H1 (cell line): ENCODE results near the gene TMEM236. TPM values are rescaled to one million over a fixed set of nuclear protein-coding genes. Genes with fewer than 3 reads are reported as not detected.

ENCODE experiments used
- CTCF ChIA-PET: fragments of 300-600 bp; sonication (Branson Sonifier 250); formaldehyde crosslinking; loops from one replicate; lab custom pipeline; 2021; ENCODE audit not compliant: partially characterized antibody; lab: Charles Lee
- POLR2A ChIA-PET: fragments of 300-600 bp; sonication (Branson Sonifier 250); formaldehyde crosslinking; loops from one replicate; lab custom pipeline; 2021; ENCODE audit warnings: inconsistent platforms; ENCODE audit not compliant: partially characterized antibody; lab: Charles Lee
- DNase-seq, 2 experiments: peaks; one replicate each; pipeline versions ENCODE4 v3.0.0 to v3.0.0-alpha.2; 2010 to 2022; ENCODE audit warnings: low spot score in 2 of 2, low read depth in 1 of 2, mixed read lengths in 1 of 2
- FAIRE-seq: peaks from 2 replicates; lab custom pipeline; 2011; peaks lifted over from hg19 to GRCh38; lab: Jason Lieb, UNC
- H2AFZ ChIP-seq: 2 replicates; pipeline ENCODE4 v1.8.1; 2012; ENCODE audit warnings: low read length, inconsistent platforms
- H2AK5ac ChIP-seq: 2 replicates; pipeline ENCODE4 v1.6.1; 2013; ENCODE audit warnings: low read depth, low read length
- H2BK120ac ChIP-seq: replicated peaks from 2 replicates; pipeline ENCODE3; 2013; ENCODE audit warnings: low read depth, low read length, inconsistent platforms
- H2BK12ac ChIP-seq: 2 replicates; pipeline ENCODE4 v1.6.1; 2013; ENCODE audit warnings: low read depth, low read length
- H2BK15ac ChIP-seq: 2 replicates; pipeline ENCODE4 v1.6.1; 2013; ENCODE audit warnings: low read length
- H2BK20ac ChIP-seq: 2 replicates; pipeline ENCODE4 v1.6.1; 2013; ENCODE audit warnings: low read length
- H2BK5ac ChIP-seq: 2 replicates; pipeline ENCODE4 v1.6.1; 2013; ENCODE audit warnings: low read depth, low read length
- H3K14ac ChIP-seq: 2 replicates; pipeline ENCODE4 v1.6.1; 2013; ENCODE audit warnings: inconsistent platforms; ENCODE audit not compliant: insufficient read length
- H3K18ac ChIP-seq: 2 replicates; pipeline ENCODE4 v1.6.1; 2013; ENCODE audit warnings: low read length; ENCODE audit errors: extremely low read depth
- H3K23ac ChIP-seq: 2 replicates; pipeline ENCODE4 v1.6.1; 2013; ENCODE audit warnings: inconsistent platforms; ENCODE audit not compliant: insufficient read length
- H3K23me2 ChIP-seq: 2 replicates; pipeline ENCODE4 v1.6.1; 2013; ENCODE audit warnings: low read depth, low read length
- H3K27ac ChIP-seq: 2 replicates; pipeline ENCODE4 v1.6.1; 2011; ENCODE audit warnings: low read depth, low read length, inconsistent platforms
- H3K27me3 ChIP-seq, 4 experiments: replicated peaks in 1 of 4; 1 replicate in 1 of 4; 2 replicates in 3 of 4; pipeline versions ENCODE4 v1.6.1 to v1.8.1; 2011 to 2013; ENCODE audit warnings: low read length in 3 of 4, mild to moderate bottlenecking in 3 of 4, inconsistent platforms in 2 of 4, mixed read lengths in 2 of 4, moderate library complexity in 1 of 4; ENCODE audit not compliant: control insufficient read depth in 3 of 4, insufficient read depth in 3 of 4; ENCODE audit errors: extremely low read depth in 1 of 4
- H3K36me3 ChIP-seq, 4 experiments: 2 replicates each; pipeline versions ENCODE4 v1.6.1 to v1.8.1; 2011 to 2013; ENCODE audit warnings: mild to moderate bottlenecking in 4 of 4, low read length in 3 of 4, moderate library complexity in 2 of 4, control low read depth in 1 of 4, inconsistent platforms in 1 of 4; ENCODE audit not compliant: insufficient read depth in 4 of 4, control insufficient read depth in 2 of 4
- H3K4ac ChIP-seq: replicated peaks from 2 replicates; pipeline ENCODE3; 2013; ENCODE audit warnings: low read length, low read depth, mixed read lengths, inconsistent platforms; ENCODE audit not compliant: insufficient read length
- H3K4me1 ChIP-seq, 4 experiments: replicated peaks in 1 of 4; 1 replicate in 1 of 4; 2 replicates in 3 of 4; pipeline versions ENCODE4 v1.6.1 to v1.8.1; 2011 to 2013; ENCODE audit warnings: low read length in 3 of 4, inconsistent platforms in 2 of 4, mixed read lengths in 1 of 4; ENCODE audit not compliant: insufficient read depth in 4 of 4, control insufficient read depth in 3 of 4
- H3K4me2 ChIP-seq, 2 experiments: 2 replicates each; pipeline versions ENCODE4 v1.6.1 to v1.8.1; 2011 to 2013; ENCODE audit warnings: low read depth in 2 of 2, low read length in 2 of 2, control low read depth in 1 of 2, inconsistent platforms in 1 of 2, mild to moderate bottlenecking in 1 of 2; ENCODE audit not compliant: insufficient read depth in 1 of 2
- H3K4me3 ChIP-seq, 4 experiments: fragments of 200-600, 300-600 bp in 1 of 4; sonication (generic), shearing (Covaris generic), sonication (Bioruptor Twin) in 1 of 4; 2 replicates each; pipeline versions ENCODE4 v1.5.1 to v1.8.1; 2011 to 2016; ENCODE audit warnings: low read length in 4 of 4, low read depth in 3 of 4, control low read depth in 2 of 4, inconsistent platforms in 2 of 4, mild to moderate bottlenecking in 2 of 4, mixed read lengths in 1 of 4, moderate library complexity in 1 of 4; ENCODE audit not compliant: insufficient read depth in 2 of 4; ENCODE audit errors: extremely low read depth in 1 of 4
- H3K56ac ChIP-seq: replicated peaks from 2 replicates; pipeline ENCODE3; 2013; ENCODE audit warnings: low read depth, mild to moderate bottlenecking, mixed read lengths, low read length, inconsistent platforms; ENCODE audit not compliant: insufficient read length
- H3K79me1 ChIP-seq: 2 replicates; pipeline ENCODE4 v1.6.1; 2013; ENCODE audit warnings: low read depth, low read length, control low read depth
- H3K79me2 ChIP-seq, 2 experiments: 2 replicates each; pipeline versions ENCODE4 v1.6.1 to v1.8.1; 2012 to 2013; ENCODE audit warnings: low read length in 2 of 2, mild to moderate bottlenecking in 2 of 2, inconsistent platforms in 1 of 2; ENCODE audit not compliant: insufficient read depth in 2 of 2, control insufficient read depth in 1 of 2
- H3K9ac ChIP-seq, 4 experiments: replicated peaks in 1 of 4; 1 replicate in 1 of 4; 2 replicates in 3 of 4; pipeline versions ENCODE4 v1.6.1 to v1.8.1; 2011 to 2013; ENCODE audit warnings: low read depth in 3 of 4, low read length in 3 of 4, control low read depth in 2 of 4, mild to moderate bottlenecking in 2 of 4, moderate library complexity in 2 of 4, inconsistent platforms in 1 of 4; ENCODE audit errors: extremely low read depth in 1 of 4
- H3K9me3 ChIP-seq, 2 experiments: 2 replicates each; pipeline versions ENCODE4 v1.6.1 to v1.8.1; 2012 to 2013; ENCODE audit warnings: mild to moderate bottlenecking in 2 of 2, moderate library complexity in 2 of 2, control low read depth in 1 of 2, inconsistent platforms in 1 of 2, low read depth in 1 of 2, low read length in 1 of 2, mixed read lengths in 1 of 2; ENCODE audit not compliant: insufficient read depth in 2 of 2
- H4K20me1 ChIP-seq, 2 experiments: replicated peaks in 1 of 2; 2 replicates each; pipeline versions ENCODE3 to v1.8.1; 2011 to 2013; ENCODE audit warnings: inconsistent platforms in 2 of 2, low read length in 2 of 2, mild to moderate bottlenecking in 1 of 2; ENCODE audit not compliant: insufficient read depth in 2 of 2, control insufficient read depth in 1 of 2
- H4K5ac ChIP-seq: 2 replicates; pipeline ENCODE4 v1.6.1; 2013; ENCODE audit warnings: low read length, low read depth, mixed read lengths, inconsistent platforms; ENCODE audit not compliant: insufficient read length
- H4K8ac ChIP-seq: 2 replicates; pipeline ENCODE4 v1.8.0; 2013; ENCODE audit warnings: mild to moderate bottlenecking, moderate library complexity, low read length, inconsistent platforms; ENCODE audit not compliant: insufficient read depth; ENCODE audit errors: extremely low read depth
- H4K91ac ChIP-seq: replicated peaks from 2 replicates; pipeline ENCODE3; 2013; ENCODE audit warnings: low read length, mixed read lengths, inconsistent platforms; ENCODE audit not compliant: insufficient read length
- CHD2 ChIP-seq: IDR thresholded peaks from 2 replicates; pipeline ENCODE4 v1.6.1; 2012; ENCODE audit warnings: low read length, improper control_type of control experiment
- CREB1 ChIP-seq: IDR thresholded peaks from 2 replicates; pipeline ENCODE4 v1.6.1; 2012; ENCODE audit warnings: inconsistent platforms
- KDM1A ChIP-seq: fragments of 200-600, 300-600 bp; sonication (generic); IDR thresholded peaks from 2 replicates; pipeline ENCODE4 v1.7.1; 2016; ENCODE audit warnings: mild to moderate bottlenecking, low read length, borderline replicate concordance
- MAFK ChIP-seq: IDR thresholded peaks from 2 replicates; pipeline ENCODE4 v1.6.1; 2012; ENCODE audit warnings: low read depth, mild to moderate bottlenecking, improper control_type of control experiment, low read length
- NRF1 ChIP-seq: IDR thresholded peaks from 2 replicates; pipeline ENCODE4 v1.6.1; 2011; ENCODE audit warnings: mild to moderate bottlenecking, low read depth, low read length, improper control_type of control experiment
- POLR2AphosphoS5 ChIP-seq: IDR thresholded peaks from 2 replicates; pipeline ENCODE4 v1.6.1; 2011; ENCODE audit warnings: low read depth, low read length
- RAD21 ChIP-seq, 2 experiments: IDR thresholded peaks in 1 of 2; conservative IDR thresholded peaks in 1 of 2; 2 replicates each; pipeline ENCODE4 v1.6.1; 2011; ENCODE audit warnings: low read depth in 2 of 2, low read length in 2 of 2, improper control_type of control experiment in 1 of 2, inconsistent platforms in 1 of 2, mild to moderate bottlenecking in 1 of 2, moderate library complexity in 1 of 2
- RFX5 ChIP-seq: IDR thresholded peaks from 2 replicates; pipeline ENCODE4 v1.6.1; 2011; ENCODE audit warnings: low read depth, low read length, improper control_type of control experiment, borderline replicate concordance
- SIN3A ChIP-seq, 2 experiments: IDR thresholded peaks in 1 of 2; conservative IDR thresholded peaks in 1 of 2; 2 replicates each; pipeline ENCODE4 v1.6.1; 2011 to 2012; ENCODE audit warnings: low read length in 2 of 2, improper control_type of control experiment in 1 of 2, low read depth in 1 of 2, mild to moderate bottlenecking in 1 of 2
- SP1 ChIP-seq: IDR thresholded peaks from 2 replicates; pipeline ENCODE4 v1.6.1; 2011; ENCODE audit warnings: low read depth, low read length
- SP4 ChIP-seq: IDR thresholded peaks from 2 replicates; pipeline ENCODE4 v1.6.1; 2012; ENCODE audit warnings: low read length, inconsistent platforms
- TAF1 ChIP-seq: IDR thresholded peaks from 2 replicates; pipeline ENCODE4 v1.6.1; 2011; ENCODE audit warnings: mild to moderate bottlenecking, low read depth, low read length
- YY1 ChIP-seq: IDR thresholded peaks from 2 replicates; pipeline ENCODE4 v1.6.1; 2011; ENCODE audit warnings: low read depth, mild to moderate bottlenecking, low read length
- WGBS, 2 experiments: shearing (Covaris generic) in 1 of 2; methylation state at CpG; one replicate each; pipeline versions ENCODE4 v1.1.6 to v1.1.7; 2013 to 2015; ENCODE audit warnings: low lambda C conversion rate in 2 of 2, mixed read lengths in 2 of 2, inconsistent platforms in 1 of 2, low coverage in 1 of 2, missing lambda C conversion rate in 1 of 2; ENCODE audit not compliant: insufficient replicate concordance in 2 of 2, insufficient coverage in 1 of 2, insufficient read length in 1 of 2; ENCODE audit errors: extremely low coverage in 1 of 2, missing lambda C conversion rate in 1 of 2; 5-methylcytosine and 5-hydroxymethylcytosine counted together
- polyA plus RNA-seq, 7 experiments: library from polyadenylated mRNA; depleted of rRNA in 3 of 7; stranded (reverse) in 5 of 7; unstranded in 2 of 7; fragments of >200 nt in 5 of 7; fragments of 200-250 nt in 2 of 7; gene quantifications; 1 replicate in 5 of 7; 2 replicates in 1 of 7; 4 replicates in 1 of 7; pipeline versions ENCODE4 v1.2.1 to v1.2.3, GENCODE V29; 2011 to 2013; ENCODE audit warnings: missing spikeins in 2 of 7, mixed read lengths in 2 of 7
- total RNA-seq: library from RNA; stranded (reverse); fragmentation: NEBNext Ultra II Directional; extraction: Animal tissue kit (Norgen Biotek cat#: 25700); gene quantifications from 2 replicates; pipeline ENCODE4 v1.2.1, GENCODE V29; 2021

The TMEM236 gene
- total and polyA plus RNA-seq, 2 of the 8 experiments (the other 6 are each of a cell fraction or from before 2014, with no cell fraction given) = 0.02 to 0.07 TPM

- Histone ChIP-seq H3K18ac (no peak overlapping the region), H4K8ac (no peak overlapping the region), H3K23me2 (no peaks in the 10 kb centered on the region), H3K27ac (no peak overlapping the region), H3K79me2 (no peaks in the 10 kb centered on the region), H3K23ac (no peak overlapping the region), H3K79me1 (no peaks in the 10 kb centered on the region), H3K4me2 (no peak overlapping the region), H2BK120ac (no peak overlapping the region), H4K5ac (no peak overlapping the region), H3K27me3 (no peaks in the 10 kb centered on the region), H3K9ac (no peak overlapping the region), H4K20me1 (peaks cover 0 to 2% of the 10 kb centered on the region in 2 experiments), H3K36me3 (peaks cover 0 to 46% (median 20%) of the 10 kb centered on the region in 4 experiments; a peak in 6 of 8 replicates), H3K4me3 (no peak overlapping the region), H2AFZ (no peak overlapping the region), H3K56ac (no peak overlapping the region), H3K14ac (no peak overlapping the region), H2BK20ac (no peak overlapping the region), H2AK5ac (no peak overlapping the region), H3K9me3 (0 out of 4 replicates have a peak, but pooled peaks cover 0 to 3% of the 10 kb centered on the region in 2 experiments), H3K4me1 (no peaks in the 10 kb centered on the region), H2BK15ac (no peak overlapping the region), H2BK5ac (no peak overlapping the region), H4K91ac (no peak overlapping the region), H3K4ac (no peak overlapping the region), H2BK12ac (no peak overlapping the region)
- WGBS, 2 experiments = 95% methylated on average over 4 of the region's 4 CpGs; no CpG with 5 or more reads in 1 of the 2 experiments
- FAIRE-seq (no peak), DNase-seq (no peak)
- ChIA-PET CTCF (interaction anchor here (1.2 to 1.7 kb wide), 2 partner anchors 25 to 93 kb away, joined by 3 to 5 read pairs; partner anchors contain the start of gene HACD1), POLR2A (interaction anchor here (0.7 kb wide), 1 partner anchor 16 kb away, joined by 3 read pairs; no protein-coding TSS in a partner anchor)
- no peak for TF ChIP-seq CHD2
- TF ChIP-seq TAF1 = no peak
- TF ChIP-seq KDM1A = no peak
- TF ChIP-seq SP1 = no peak
- no peak for TF ChIP-seq SIN3A (conservative IDR thresholded peaks at IDR 0.05 in 1 of 2, IDR thresholded peaks at IDR 0.05 in 1 of 2; ENCODE audit: low read depth in 1 of 2, low read length in 2 of 2)
- TF ChIP-seq RAD21 (IDR thresholded peaks at IDR 0.05 in 1 of 2, conservative IDR thresholded peaks at IDR 0.05 in 1 of 2; ENCODE audit: low read depth in 2 of 2, low read length in 2 of 2) = no peak
- no peak for TF ChIP-seq POLR2AphosphoS5
- TF ChIP-seq NRF1 = no peak
- no peak for TF ChIP-seq MAFK
- no peak for TF ChIP-seq YY1
- TF ChIP-seq RFX5 = no peak
- TF ChIP-seq SP4 = no peak
- TF ChIP-seq CREB1 = no peak
These were observed 41.8 kb upstream of the TMEM236 start for GRCh38 chr10:17710181-17710580.
